T-helper 1 cell treated with Interleukin-12 subunit alpha and Interleukin-12 subunit beta and Interleukin-4 antibody, amounts not matched to agents 30 ng/mL and 1 ng/mL, for 36 hours (primary cell): ENCODE measurements around the gene LRP1B. TPM values are rescaled to one million over a fixed set of nuclear protein-coding genes. Genes with fewer than 3 reads are reported as not detected.
"Not testable (repeated sequence)": the region's sequence is repeated elsewhere in the genome, so short reads cannot be mapped to it uniquely, and the experiment has no call there.

Experiments
- intact Hi-C: fragments of 100-400 bp; cut with micrococcal nuclease; formaldehyde crosslinking; loops from one replicate; pipeline ENCODE4 v1.15.1; 2024
- total RNA-seq: library from RNA; stranded (reverse); gene quantifications from 2 replicates; pipeline ENCODE4 v1.2.3, GENCODE V29; 2022

LRP1B gene
- total RNA-seq, 1 donor from 2014 or later: not detected

GRCh38 chr2:140277344-140277743 is 1853.5 kb downstream of the LRP1B start:
- intact Hi-C loops: not testable (repeated sequence)

GRCh38 chr2:140276661-140277060 is 1854.2 kb downstream of the LRP1B start:
- intact Hi-C loops: no loop called here

- intact Hi-C loops: no loop called here
Measured at GRCh38 chr2:140275427-140275826, 1855.4 kb downstream of the LRP1B start.

- intact Hi-C loops: no loop called here
Measured at GRCh38 chr2:140274891-140275290, 1855.9 kb downstream of the LRP1B start.

- intact Hi-C loops: no loop called here
Measured at GRCh38 chr2:140273958-140274357, 1856.9 kb downstream of the LRP1B start.

- intact Hi-C loops: no loop called here
Measured at GRCh38 chr2:140273408-140273807, 1857.4 kb downstream of the LRP1B start.

GRCh38 chr2:140270224-140270623 is 1860.6 kb downstream of the LRP1B start:
- intact Hi-C loops: no loop called here

- intact Hi-C loops: no loop called here
Measured at GRCh38 chr2:140269000-140269399, 1861.8 kb downstream of the LRP1B start.

- intact Hi-C loops: no loop called here
Measured at GRCh38 chr2:140262908-140263307, 1867.9 kb downstream of the LRP1B start.

- intact Hi-C loops: no loop called here
Measured at GRCh38 chr2:140257692-140258300, 1873.0 kb downstream of the LRP1B start.

GRCh38 chr2:140256080-140256479 is 1874.7 kb downstream of the LRP1B start:
- intact Hi-C loops: no loop called here

- intact Hi-C loops: no loop called here
Measured at GRCh38 chr2:140249821-140250220, 1881.0 kb downstream of the LRP1B start.

GRCh38 chr2:140248623-140249022 is 1882.2 kb downstream of the LRP1B start:
- intact Hi-C loops: no loop called here

- intact Hi-C loops: no loop called here
Measured at GRCh38 chr2:140247451-140248195, 1883.2 kb downstream of the LRP1B start.

- intact Hi-C loops: no loop called here
Measured at GRCh38 chr2:140246957-140247356, 1883.9 kb downstream of the LRP1B start.

- intact Hi-C loops: no loop called here
Measured at GRCh38 chr2:140246058-140246457, 1884.8 kb downstream of the LRP1B start.

- intact Hi-C loops: no loop called here
Measured at GRCh38 chr2:140242889-140243288, 1887.9 kb downstream of the LRP1B start.

- intact Hi-C loops: no loop called here
Measured at GRCh38 chr2:140234116-140234515, 1896.7 kb downstream of the LRP1B start.

- intact Hi-C loops: no loop called here
Measured at GRCh38 chr2:140210963-140211362, 1919.9 kb downstream of the LRP1B start.

GRCh38 chr2:140205093-140205492 is 1925.7 kb downstream of the LRP1B start:
- intact Hi-C loops: no loop called here

GRCh38 chr2:140203347-140203746 is 1927.5 kb downstream of the LRP1B start:
- intact Hi-C loops: loop anchor here (1.0 kb wide), 1 partner anchor 41 kb away; no protein-coding TSS in a partner anchor

- intact Hi-C loops: no loop called here
Measured at GRCh38 chr2:140201572-140201971, 1929.2 kb downstream of the LRP1B start.

- intact Hi-C loops: no loop called here
Measured at GRCh38 chr2:140200764-140201163, 1930.1 kb downstream of the LRP1B start.
